Uterus (tissue), 4 donors: ENCODE data around the gene GNA12. TPM values are rescaled to one million over a fixed set of nuclear protein-coding genes. Genes with fewer than 3 reads are reported as not detected.

Source experiments
- DNase-seq, 2 donors: peaks; one replicate each; pipeline ENCODE4 v3.0.0-alpha.2; 2019 to 2020
- H3K27ac ChIP-seq, 2 donors: fragments of 200-600 bp; sonication (generic); 1 replicate in 1 of 2; 2 replicates in 1 of 2; pipeline ENCODE4 v1.5.1; 2016 to 2018
- H3K27me3 ChIP-seq, 2 donors: fragments of 200-600 bp; sonication (generic); one replicate each; pipeline ENCODE4 v1.5.1; 2018 to 2019; ENCODE audit warnings: control low read depth in 1 of 2
- H3K36me3 ChIP-seq, 2 donors: fragments of 200-600 bp; sonication (generic); one replicate each; pipeline ENCODE4 v1.5.1; 2019; ENCODE audit warnings: control low read depth in 1 of 2
- H3K4me1 ChIP-seq, 2 donors: fragments of 200-600 bp; sonication (generic); one replicate each; pipeline ENCODE4 v1.5.1; 2018 to 2019; ENCODE audit warnings: control low read depth in 1 of 2
- H3K4me3 ChIP-seq, 2 donors: fragments of 200-600 bp; sonication (generic); 1 replicate in 1 of 2; 2 replicates in 1 of 2; pipeline ENCODE4 v1.5.1; 2018 to 2019; ENCODE audit warnings: mild to moderate bottlenecking in 1 of 2
- H3K9me3 ChIP-seq, 2 donors: fragments of 200-600 bp; sonication (generic); one replicate each; pipeline ENCODE4 v1.5.1; 2019; ENCODE audit warnings: control low read depth in 1 of 2
- CTCF ChIP-seq, 4 experiments: fragments of 200-600 bp in 2 of 4; fragments of 450-650 bp in 2 of 4; sonication (generic) in 2 of 4; IDR thresholded peaks; one replicate each; pipeline ENCODE4 v1.5.1; 2016 to 2019; ENCODE audit warnings: antibody characterized with exemption in 4 of 4, mild to moderate bottlenecking in 2 of 4, moderate library complexity in 1 of 4
- POLR2A ChIP-seq, 2 donors: fragments of 450-650 bp; IDR thresholded peaks; one replicate each; pipeline ENCODE4 v1.6.1; 2016; ENCODE audit warnings: antibody characterized with exemption in 2 of 2, mild to moderate bottlenecking in 1 of 2, moderate library complexity in 1 of 2
- intact Hi-C: fragments of 100-400 bp; cut with DNase I; formaldehyde crosslinking; loops from one replicate; pipeline ENCODE4 v1.15.1; 2023; ENCODE audit warnings: low total_unique reads
- total RNA-seq, 4 donors: library from RNA; depleted of rRNA in 3 of 4; stranded (reverse); fragments of >200 nt in 3 of 4; gene quantifications; one replicate each; pipeline versions ENCODE4 v1.1.0 to v1.2.4, GENCODE V29; 2014 to 2023
- donor health status: DM: yes; HTN: yes; CAD: no.

GNA12 gene
- total RNA-seq, 4 donors from 2014 or later: 20.5 to 109 (median 50.3) TPM

- DNase-seq: no peak
- H3K27ac ChIP-seq: no peak overlapping the region
- no peaks in the 10 kb centered on the region for H3K36me3 ChIP-seq
- H3K27me3 ChIP-seq: no peaks in the 10 kb centered on the region
- H3K4me3 ChIP-seq: no peak overlapping the region
- H3K4me1 ChIP-seq: peaks cover 0 to 15% of the 10 kb centered on the region in 2 donors
- TF ChIP-seq CTCF (IDR thresholded peaks at IDR 0.05): no peak
- TF ChIP-seq POLR2A (IDR thresholded peaks at IDR 0.05): no peak
- intact Hi-C loops: no loop called here
- H3K9me3 ChIP-seq: no peaks in the 10 kb centered on the region
These were observed 22.1 kb downstream of the GNA12 start for GRCh38 chr7:2821842-2822507.

- Histone ChIP-seq H3K27ac (peak overlapping the region; percentile 39 to 41), H3K4me1 (peaks cover 0 to 15% of the 10 kb centered on the region in 2 donors), H3K27me3 (no peaks in the 10 kb centered on the region), H3K4me3 (no peak overlapping the region), H3K9me3 (no peaks in the 10 kb centered on the region), H3K36me3 (no peaks in the 10 kb centered on the region)
- no peak for DNase-seq
- TF ChIP-seq POLR2A (IDR thresholded peaks at IDR 0.05): no peak
- no peak for TF ChIP-seq CTCF (IDR thresholded peaks at IDR 0.05)
- intact Hi-C loops: no loop called here
These were observed 22.8 kb downstream of the GNA12 start for GRCh38 chr7:2821161-2821841.

GRCh38 chr7:2820508-2820934 lies 23.6 kb downstream of the GNA12 start:
- TF ChIP-seq CTCF (IDR thresholded peaks at IDR 0.05) (no peak), POLR2A (IDR thresholded peaks at IDR 0.05) (no peak)
- H3K9me3 ChIP-seq: no peaks in the 10 kb centered on the region
- H3K36me3 ChIP-seq: no peaks in the 10 kb centered on the region
- intact Hi-C loops: no loop called here
- peak; percentile 86 to 91 for DNase-seq
- H3K27ac ChIP-seq: peak overlapping the region; percentile 55 to 59
- peaks cover 0 to 15% of the 10 kb centered on the region in 2 donors for H3K4me1 ChIP-seq
- H3K4me3 ChIP-seq: no peak overlapping the region
- no peaks in the 10 kb centered on the region for H3K27me3 ChIP-seq

GRCh38 chr7:2819954-2820397 lies 24.1 kb downstream of the GNA12 start:
- DNase-seq: no peak
- Histone ChIP-seq H3K36me3 (no peaks in the 10 kb centered on the region), H3K27ac (peak overlapping the region; percentile 55 to 59), H3K9me3 (no peaks in the 10 kb centered on the region), H3K4me1 (peaks cover 0 to 11% of the 10 kb centered on the region in 2 donors), H3K4me3 (no peak overlapping the region), H3K27me3 (no peaks in the 10 kb centered on the region)
- TF ChIP-seq POLR2A (IDR thresholded peaks at IDR 0.05) (no peak), CTCF (IDR thresholded peaks at IDR 0.05) (no peak)
- intact Hi-C loops: no loop called here
